CD4-positive, alpha-beta T cell (primary cell): ENCODE data around the gene FN3KRP. TPM values are rescaled to one million over a fixed set of nuclear protein-coding genes. Genes with fewer than 3 reads are reported as not detected.

Source experiments
- ATAC-seq: fragments of 200-7000 bp; cut with Tn5 transposase; one replicate; pipeline ENCODE4 v1.10.0; 2022; ENCODE audit warnings: mild to moderate bottlenecking; ENCODE audit not compliant: poor library complexity
- CTCF ChIA-PET: fragments of 350-600 bp; sonication (Branson Sonifier 250); formaldehyde crosslinking; loops from one replicate; lab custom pipeline; 2021; ENCODE audit warnings: antibody characterized with exemption, inconsistent platforms; lab: Charles Lee
- POLR2A ChIA-PET: fragments of 350-600 bp; sonication (Branson Sonifier 250); formaldehyde crosslinking; loops from one replicate; lab custom pipeline; 2021; ENCODE audit warnings: antibody characterized with exemption, inconsistent platforms; lab: Charles Lee
- DNase-seq, 14 experiments: peaks; one replicate each; pipeline ENCODE4 v3.0.0-alpha.2; 2013 to 2020; ENCODE audit warnings: mixed read lengths in 2 of 14
- H3K27ac ChIP-seq, 2 donors: one replicate each; pipeline versions ENCODE4 v1.5.1 to v1.7.0; 2013; ENCODE audit warnings: low read length in 2 of 2, low read depth in 1 of 2, mild to moderate bottlenecking in 1 of 2
- H3K27me3 ChIP-seq, 2 experiments: 1 replicate in 1 of 2; 2 replicates in 1 of 2; pipeline versions ENCODE4 v1.6.1 to v1.7.0; 2013; ENCODE audit warnings: low read length in 2 of 2, control low read depth in 1 of 2, mild to moderate bottlenecking in 1 of 2, moderate library complexity in 1 of 2; ENCODE audit not compliant: insufficient read depth in 2 of 2, control insufficient read depth in 1 of 2
- H3K36me3 ChIP-seq: one replicate; pipeline ENCODE4 v1.6.1; 2013; ENCODE audit warnings: low read length, control low read depth; ENCODE audit not compliant: insufficient read depth
- H3K4me1 ChIP-seq: one replicate; pipeline ENCODE4 v1.6.1; 2013; ENCODE audit warnings: low read length, control low read depth; ENCODE audit not compliant: insufficient read depth
- H3K4me3 ChIP-seq: one replicate; pipeline ENCODE4 v1.5.1; 2013; ENCODE audit warnings: mild to moderate bottlenecking, low read length, moderate library complexity
- H3K9me3 ChIP-seq, 2 experiments: 1 replicate in 1 of 2; 2 replicates in 1 of 2; pipeline versions ENCODE4 v1.6.1 to v1.7.0; 2013; ENCODE audit warnings: low read length in 2 of 2, mild to moderate bottlenecking in 2 of 2, control low read depth in 1 of 2, moderate library complexity in 1 of 2; ENCODE audit not compliant: control insufficient read depth in 1 of 2, insufficient read depth in 1 of 2
- H3K27ac Mint-ChIP-seq: one replicate; pipeline ENCODE4 v1.8.0; 2020; ENCODE audit warnings: mixed read lengths
- H3K27me3 Mint-ChIP-seq: one replicate; pipeline ENCODE4 v1.8.0; 2021; ENCODE audit warnings: mixed read lengths
- H3K36me3 Mint-ChIP-seq: one replicate; pipeline ENCODE4 v1.8.0; 2021; ENCODE audit warnings: low read depth, mixed read lengths
- H3K4me1 Mint-ChIP-seq: one replicate; pipeline ENCODE4 v1.8.0; 2021; ENCODE audit warnings: low read depth, mixed read lengths
- H3K4me3 Mint-ChIP-seq: one replicate; pipeline ENCODE4 v1.8.0; 2020; ENCODE audit warnings: mild to moderate bottlenecking, mixed read lengths
- H3K9me3 Mint-ChIP-seq: one replicate; pipeline ENCODE4 v1.8.0; 2020; ENCODE audit warnings: mixed read lengths
- intact Hi-C, 2 experiments: fragments of 100-400 bp; cut with DNase I in 1 of 2; cut with micrococcal nuclease in 1 of 2; formaldehyde crosslinking; loops; one replicate each; pipeline versions ENCODE4 v1.15.1 to v1.9.0; 2023 to 2025; cut with DNase I, micrococcal nuclease
- total RNA-seq, 174 experiments: library from RNA in 2 of 174; stranded (reverse) in 2 of 174; gene quantifications; one replicate each; pipeline ENCODE4 v1.2.3 and lab custom pipeline; 2021 to 2026
- TF ChIP-seq, protein P1 (sequence below): fragments of 200-600 bp; IDR thresholded peaks from one replicate; pipeline ENCODE4 v1.8.0; 2022; ENCODE audit warnings: antibody characterized with exemption, mild to moderate bottlenecking

The FN3KRP gene
- total RNA-seq, 2 experiments from 2014 or later, result 30.6 to 31.2 TPM

- ChIA-PET CTCF (no interaction called here), POLR2A (no interaction called here)
- Histone ChIP-seq H3K27ac (no peak overlapping the region), H3K36me3 (no peaks in the 10 kb centered on the region), H3K9me3 (peaks cover 0 to 13% of the 10 kb centered on the region in 2 experiments), H3K4me3 (peak overlapping the region; percentile 51), H3K4me1 (peaks cover 32% of the 10 kb centered on the region), H3K27me3 (no peaks in the 10 kb centered on the region)
- intact Hi-C loops, result loop anchor here (1.0 to 10.0 kb wide), 5 partner anchors 34 to 336 kb away; partner anchors contain the start of genes FN3KRP (in 1 of the 2), HEXD (in 1 of the 2), OGFOD3 (in 1 of the 2) and RAB40B (in 1 of the 2)
- DNase-seq (peak in 1 of 14 experiments; percentile 19), ATAC-seq (peak; percentile 48)
- Mint-ChIP-seq H3K27me3 (no peaks in the 10 kb centered on the region), H3K4me3 (no peak overlapping the region), H3K27ac (no peak overlapping the region), H3K9me3 (peaks cover 2% of the 10 kb centered on the region), H3K36me3 (peaks cover 7% of the 10 kb centered on the region), H3K4me1 (peaks cover 25% of the 10 kb centered on the region)
- TF ChIP-seq, protein P1, sequence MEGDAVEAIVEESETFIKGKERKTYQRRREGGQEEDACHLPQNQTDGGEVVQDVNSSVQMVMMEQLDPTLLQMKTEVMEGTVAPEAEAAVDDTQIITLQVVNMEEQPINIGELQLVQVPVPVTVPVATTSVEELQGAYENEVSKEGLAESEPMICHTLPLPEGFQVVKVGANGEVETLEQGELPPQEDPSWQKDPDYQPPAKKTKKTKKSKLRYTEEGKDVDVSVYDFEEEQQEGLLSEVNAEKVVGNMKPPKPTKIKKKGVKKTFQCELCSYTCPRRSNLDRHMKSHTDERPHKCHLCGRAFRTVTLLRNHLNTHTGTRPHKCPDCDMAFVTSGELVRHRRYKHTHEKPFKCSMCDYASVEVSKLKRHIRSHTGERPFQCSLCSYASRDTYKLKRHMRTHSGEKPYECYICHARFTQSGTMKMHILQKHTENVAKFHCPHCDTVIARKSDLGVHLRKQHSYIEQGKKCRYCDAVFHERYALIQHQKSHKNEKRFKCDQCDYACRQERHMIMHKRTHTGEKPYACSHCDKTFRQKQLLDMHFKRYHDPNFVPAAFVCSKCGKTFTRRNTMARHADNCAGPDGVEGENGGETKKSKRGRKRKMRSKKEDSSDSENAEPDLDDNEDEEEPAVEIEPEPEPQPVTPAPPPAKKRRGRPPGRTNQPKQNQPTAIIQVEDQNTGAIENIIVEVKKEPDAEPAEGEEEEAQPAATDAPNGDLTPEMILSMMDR, result no peak
Observed at GRCh38 chr17:82751171-82751570, 34.7 kb downstream of the FN3KRP start.

GRCh38 chr17:82751571-82752370 is 35.3 kb downstream of the FN3KRP start, which contains the start of gene TBCD:
TSS of gene TBCD (plus strand) at chr17:82752065. CDS start at chr17:82752194, 129 bp downstream.
- Mint-ChIP-seq H3K27ac (no peak within 1 kb of the TSS), H3K27me3 (no peaks in the 10 kb centered on the region), H3K36me3 (peaks cover 8% of the 10 kb centered on the region), H3K9me3 (peaks cover 2% of the 10 kb centered on the region), H3K4me3 (peak within 1 kb of the TSS; percentile 89), H3K4me1 (peaks cover 25% of the 10 kb centered on the region)
- CTCF ChIA-PET, result no interaction called here
- peak; percentile 71 for ATAC-seq
- POLR2A ChIA-PET, result no interaction called here
- TF ChIP-seq, protein P1, result no peak
- Histone ChIP-seq H3K27me3 (no peaks in the 10 kb centered on the region), H3K4me3 (peak within 1 kb of the TSS; percentile 63), H3K4me1 (peaks cover 32% of the 10 kb centered on the region), H3K9me3 (peaks cover 0 to 7% of the 10 kb centered on the region in 2 experiments), H3K27ac (peak within 1 kb of the TSS in 1 of 2 donors; percentile 41), H3K36me3 (peaks cover 1% of the 10 kb centered on the region)
- intact Hi-C loops, result loop anchor here (1.0 to 10.0 kb wide), 7 partner anchors 34 to 337 kb away; partner anchors contain the start of genes RAB40B (in 2 of the 2), FN3KRP (in 1 of the 2), HEXD (in 1 of the 2) and OGFOD3 (in 1 of the 2)
- DNase-seq, result peak; percentile 77 to 96 (median 89)

DNA sequence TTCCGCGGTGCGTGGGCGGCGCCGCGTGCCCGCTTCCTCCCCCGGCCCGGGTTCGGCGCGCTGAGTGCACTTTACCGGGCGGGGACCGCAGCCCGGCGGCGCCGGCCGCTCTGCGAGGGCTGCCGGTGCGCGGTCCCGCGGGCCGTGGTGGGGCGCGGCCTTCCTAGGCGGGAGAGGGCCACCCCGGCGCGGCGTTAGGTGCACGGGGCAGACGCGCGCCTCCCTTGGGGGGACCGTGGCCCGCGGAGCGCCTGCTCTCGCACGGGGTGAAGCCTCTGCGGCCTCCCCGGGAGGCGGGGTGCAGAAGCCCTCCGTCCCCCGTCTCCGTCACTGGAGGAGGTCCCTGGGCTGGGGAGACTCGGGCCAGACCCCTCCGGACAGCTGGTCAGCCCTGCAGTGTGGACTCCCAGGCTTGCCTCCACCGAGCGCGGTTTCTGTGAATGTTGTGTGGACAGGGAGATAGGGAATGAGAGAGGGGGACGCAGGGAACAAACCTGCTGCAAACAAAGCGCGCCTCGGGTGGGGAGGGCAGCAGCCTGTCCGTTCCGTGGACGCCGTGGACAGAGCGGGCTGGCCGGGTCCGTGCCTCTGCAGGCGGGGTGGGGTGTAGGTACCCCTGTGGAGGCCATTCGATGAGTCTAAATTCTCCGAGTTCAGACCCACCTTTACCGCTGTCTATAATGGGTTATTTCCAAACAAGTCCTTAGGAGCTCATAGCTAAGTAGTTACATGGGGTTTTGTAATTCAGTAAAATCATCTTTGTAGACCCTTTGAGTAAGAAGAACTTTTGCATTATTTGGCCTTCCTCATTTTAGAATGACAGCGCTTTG is 36.1 kb downstream of the FN3KRP start:
- Mint-ChIP-seq H3K27ac (no peak overlapping the region), H3K36me3 (peaks cover 14% of the 10 kb centered on the region), H3K27me3 (no peaks in the 10 kb centered on the region), H3K9me3 (peaks cover 2% of the 10 kb centered on the region), H3K4me3 (peak overlapping the region; percentile 89), H3K4me1 (peaks cover 25% of the 10 kb centered on the region)
- Histone ChIP-seq H3K36me3 (peaks cover 6% of the 10 kb centered on the region), H3K27me3 (no peaks in the 10 kb centered on the region), H3K9me3 (peaks cover 0 to 6% of the 10 kb centered on the region in 2 experiments), H3K27ac (no peak overlapping the region), H3K4me3 (peak overlapping the region; percentile 63), H3K4me1 (peaks cover 32% of the 10 kb centered on the region)
- ChIA-PET POLR2A (no interaction called here), CTCF (interaction anchor here (0.9 kb wide), 1 partner anchor 105 kb away, joined by 4 read pairs; no protein-coding TSS in a partner anchor)
- intact Hi-C loops, result loop anchor here (1.0 to 10.0 kb wide), 5 partner anchors 35 to 338 kb away; partner anchors contain the start of genes RAB40B (in 2 of the 2), FN3KRP (in 1 of the 2), HEXD (in 1 of the 2) and OGFOD3 (in 1 of the 2)
- TF ChIP-seq, protein P1, result no peak
- no peak for ATAC-seq
- DNase-seq, result peak in 1 of 14 experiments; percentile 34
